ENCODE results near the gene NRXN3. TPM values are rescaled to one million over a fixed set of nuclear protein-coding genes. Genes with fewer than 3 reads are reported as not detected.
A peak's percentile ranks its signal among the peaks of the same experiment; 100 is the strongest.

NRXN3 gene
- polyA plus RNA-seq, 1 experiment: 1.1 TPM

GRCh38 chr14:78683981-78684380, 513.8 kb downstream of the NRXN3 start:
- Histone ChIP-seq H3K27me3 (ENCODE audit: control insufficient read depth, insufficient read depth, low read length) (no peaks in the 10 kb centered on the region), H3K9me3 (ENCODE audit: control insufficient read depth, insufficient read depth, low read length) (peaks cover 10% of the 10 kb centered on the region), H3K27ac (ENCODE audit: low read depth, low read length) (no peak overlapping the region), H3K4me3 (ENCODE audit: low read depth, low read length) (no peak overlapping the region)
- ChIA-PET CTCF (no interaction called here), POLR2A (no interaction called here)
- no peak for TF ChIP-seq CTCF (IDR thresholded peaks at IDR 0.05; ENCODE audit: low read depth, low read length)
- DNase-seq (ENCODE audit: low read depth, low spot score): no peak

- Histone ChIP-seq H3K27me3 (ENCODE audit: control insufficient read depth, insufficient read depth, low read length) (no peaks in the 10 kb centered on the region), H3K9me3 (ENCODE audit: control insufficient read depth, insufficient read depth, low read length) (peaks cover 6% of the 10 kb centered on the region), H3K4me3 (ENCODE audit: low read depth, low read length) (no peak overlapping the region), H3K27ac (ENCODE audit: low read depth, low read length) (no peak overlapping the region)
- POLR2A ChIA-PET: no interaction called here
- no peak for TF ChIP-seq CTCF (IDR thresholded peaks at IDR 0.05; ENCODE audit: low read depth, low read length)
- CTCF ChIA-PET: no interaction called here
- no peak for DNase-seq (ENCODE audit: low read depth, low spot score)
Measured at GRCh38 chr14:78688503-78688902, 518.3 kb downstream of the NRXN3 start.

GRCh38 chr14:78690836-78691235, 520.7 kb downstream of the NRXN3 start:
- Histone ChIP-seq H3K4me3 (ENCODE audit: low read depth, low read length) (no peak overlapping the region), H3K9me3 (ENCODE audit: control insufficient read depth, insufficient read depth, low read length) (no peaks in the 10 kb centered on the region; the same call in 1 of the 2 replicates), H3K27me3 (ENCODE audit: control insufficient read depth, insufficient read depth, low read length) (no peaks in the 10 kb centered on the region), H3K27ac (ENCODE audit: low read depth, low read length) (no peak overlapping the region)
- DNase-seq (ENCODE audit: low read depth, low spot score): no peak
- ChIA-PET CTCF (no interaction called here), POLR2A (no interaction called here)
- TF ChIP-seq CTCF (IDR thresholded peaks at IDR 0.05; ENCODE audit: low read depth, low read length): no peak

- ChIA-PET POLR2A (no interaction called here), CTCF (no interaction called here)
- DNase-seq (ENCODE audit: low read depth, low spot score): no peak
- H3K4me3 ChIP-seq (ENCODE audit: low read depth, low read length): no peak overlapping the region
- 0 out of 2 replicates have a peak, but pooled peaks have one; percentile 27 for TF ChIP-seq CTCF (IDR thresholded peaks at IDR 0.05; ENCODE audit: low read depth, low read length)
- H3K9me3 ChIP-seq (ENCODE audit: control insufficient read depth, insufficient read depth, low read length): no peaks in the 10 kb centered on the region
- no peak overlapping the region for H3K27ac ChIP-seq (ENCODE audit: low read depth, low read length)
- H3K27me3 ChIP-seq (ENCODE audit: control insufficient read depth, insufficient read depth, low read length): no peaks in the 10 kb centered on the region
Measured at GRCh38 chr14:78697341-78697740, 527.2 kb downstream of the NRXN3 start.

- TF ChIP-seq CTCF (IDR thresholded peaks at IDR 0.05; ENCODE audit: low read depth, low read length): no peak
- DNase-seq (ENCODE audit: low read depth, low spot score): no peak
- Histone ChIP-seq H3K9me3 (ENCODE audit: control insufficient read depth, insufficient read depth, low read length) (no peaks in the 10 kb centered on the region), H3K27ac (ENCODE audit: low read depth, low read length) (no peak overlapping the region), H3K4me3 (ENCODE audit: low read depth, low read length) (no peak overlapping the region), H3K27me3 (ENCODE audit: control insufficient read depth, insufficient read depth, low read length) (no peaks in the 10 kb centered on the region)
- ChIA-PET POLR2A (no interaction called here), CTCF (no interaction called here)
Measured at GRCh38 chr14:78698991-78699390, 528.8 kb downstream of the NRXN3 start.

All from AG04450 (cell line).